IMR-90 (cell line): ENCODE data around the gene TIAM2. TPM values are rescaled to one million over a fixed set of nuclear protein-coding genes. Genes with fewer than 3 reads are reported as not detected.

ENCODE experiments used
- ATAC-seq: fragments of 200-7000 bp; cut with Tn5 transposase; 2 replicates; pipeline ENCODE4 v1.9.1; 2020; ENCODE audit warnings: low read depth, mild to moderate bottlenecking, moderate library complexity
- BruUV-seq: library from RNA; stranded (reverse); fragments of 400-500 nt; replicated peaks from 2 replicates; lab custom pipeline; 2021; lab: Mats Ljungman, UMichigan
- CTCF ChIA-PET: fragments of 300-600 bp; formaldehyde crosslinking; extraction: SDS; loops from one replicate; lab custom pipeline; 2021; ENCODE audit warnings: antibody characterized with exemption; lab: Yijun Ruan, JAX
- POLR2A ChIA-PET: fragments of 300-600 bp; sonication (Branson Sonifier 250); formaldehyde crosslinking; loops from one replicate; lab custom pipeline; 2022; ENCODE audit warnings: antibody characterized with exemption; ENCODE audit not compliant: unreplicated experiment; lab: Charles Lee
- DNase-seq: peaks from one replicate; pipeline ENCODE4 v3.0.0; 2013
- H2AFZ ChIP-seq: replicated peaks from 2 replicates; pipeline ENCODE3; 2013; ENCODE audit warnings: low read length, mild to moderate bottlenecking; ENCODE audit not compliant: poor library complexity
- H2AK5ac ChIP-seq: 2 replicates; pipeline ENCODE4 v1.6.1; 2013; ENCODE audit warnings: low read depth, low read length, inconsistent platforms
- H2AK9ac ChIP-seq: replicated peaks from 2 replicates; pipeline ENCODE3; 2013; ENCODE audit warnings: mild to moderate bottlenecking, low read depth, low read length, moderate library complexity; ENCODE audit not compliant: poor library complexity
- H2BK120ac ChIP-seq: 2 replicates; pipeline ENCODE4 v1.6.1; 2013; ENCODE audit warnings: low read depth, low read length, inconsistent platforms
- H2BK15ac ChIP-seq: 3 replicates; pipeline ENCODE4 v1.6.1; 2013; ENCODE audit warnings: low read depth, low read length, inconsistent platforms
- H2BK20ac ChIP-seq: 2 replicates; pipeline ENCODE4 v1.6.1; 2013; ENCODE audit warnings: low read depth, mild to moderate bottlenecking, inconsistent platforms, low read length, moderate library complexity
- H2BK5ac ChIP-seq: 2 replicates; pipeline ENCODE4 v1.6.1; 2013; ENCODE audit warnings: mild to moderate bottlenecking, low read depth, low read length, inconsistent platforms; ENCODE audit not compliant: poor library complexity, severe bottlenecking
- H3K14ac ChIP-seq: replicated peaks from 2 replicates; pipeline ENCODE4 v1.6.1; 2013; ENCODE audit warnings: low read depth, low read length, inconsistent platforms
- H3K18ac ChIP-seq: 2 replicates; pipeline ENCODE4 v1.6.1; 2013; ENCODE audit warnings: low read depth, low read length, control low read depth
- H3K23ac ChIP-seq: 2 replicates; pipeline ENCODE4 v1.6.1; 2013; ENCODE audit warnings: low read depth, low read length, inconsistent platforms
- H3K27ac ChIP-seq: 2 replicates; pipeline ENCODE4 v1.5.1; 2013; ENCODE audit warnings: mild to moderate bottlenecking, control low read depth, low read length; ENCODE audit not compliant: insufficient read depth
- H3K27me3 ChIP-seq: 2 replicates; pipeline ENCODE4 v1.6.1; 2013; ENCODE audit warnings: low read length; ENCODE audit not compliant: control insufficient read depth, insufficient read depth
- H3K36me3 ChIP-seq: 2 replicates; pipeline ENCODE4 v1.6.1; 2013; ENCODE audit warnings: low read length, mixed read lengths; ENCODE audit not compliant: control insufficient read depth, insufficient read depth
- H3K4ac ChIP-seq: 2 replicates; pipeline ENCODE4 v1.6.1; 2013; ENCODE audit warnings: low read depth, low read length, inconsistent platforms
- H3K4me1 ChIP-seq: 2 replicates; pipeline ENCODE4 v1.6.1; 2013; ENCODE audit warnings: low read length, mixed read lengths; ENCODE audit not compliant: control insufficient read depth, insufficient read depth
- H3K4me2 ChIP-seq: 2 replicates; pipeline ENCODE4 v1.6.1; 2013; ENCODE audit warnings: low read depth, mild to moderate bottlenecking, control low read depth, low read length, moderate library complexity
- H3K4me3 ChIP-seq: 2 replicates; pipeline ENCODE4 v1.5.1; 2013; ENCODE audit warnings: low read depth, mild to moderate bottlenecking, control low read depth, low read length, moderate library complexity; ENCODE audit not compliant: insufficient read depth
- H3K56ac ChIP-seq: 2 replicates; pipeline ENCODE4 v1.6.1; 2013; ENCODE audit warnings: low read length, inconsistent platforms; ENCODE audit not compliant: insufficient read depth; ENCODE audit errors: extremely low read depth
- H3K79me1 ChIP-seq, 2 experiments: 2 replicates each; pipeline ENCODE4 v1.6.1; 2013; ENCODE audit warnings: low read length in 2 of 2, inconsistent platforms in 1 of 2, low read depth in 1 of 2
- H3K9ac ChIP-seq: 2 replicates; pipeline ENCODE4 v1.6.1; 2013; ENCODE audit warnings: low read depth, low read length, control low read depth
- H3K9me1 ChIP-seq: 2 replicates; pipeline ENCODE4 v1.6.1; 2013; ENCODE audit warnings: low read length, inconsistent platforms; ENCODE audit not compliant: insufficient read depth
- H3K9me3 ChIP-seq: 2 replicates; pipeline ENCODE4 v1.6.1; 2013; ENCODE audit warnings: low read length; ENCODE audit not compliant: control insufficient read depth, insufficient read depth
- H4K20me1 ChIP-seq: 2 replicates; pipeline ENCODE4 v1.6.1; 2013; ENCODE audit warnings: low read length, inconsistent platforms; ENCODE audit not compliant: insufficient read depth
- H4K5ac ChIP-seq: 2 replicates; pipeline ENCODE4 v1.6.1; 2013; ENCODE audit warnings: mild to moderate bottlenecking, low read depth, low read length, control low read depth
- H4K8ac ChIP-seq, 2 experiments: 2 replicates each; pipeline ENCODE4 v1.6.1; 2013; ENCODE audit warnings: low read depth in 2 of 2, low read length in 2 of 2, control low read depth in 1 of 2, inconsistent platforms in 1 of 2
- H4K91ac ChIP-seq: 2 replicates; pipeline ENCODE4 v1.6.1; 2013; ENCODE audit warnings: low read depth, low read length, inconsistent platforms; ENCODE audit not compliant: insufficient read depth
- CEBPB ChIP-seq: IDR thresholded peaks from 2 replicates; pipeline ENCODE4 v1.6.1; 2012; ENCODE audit warnings: low read depth, low read length, improper control_type of control experiment
- MAFK ChIP-seq: IDR thresholded peaks from 2 replicates; pipeline ENCODE4 v1.6.1; 2012; ENCODE audit warnings: low read depth, low read length, improper control_type of control experiment
- POLR2A ChIP-seq: IDR thresholded peaks from 2 replicates; pipeline ENCODE4 v1.6.1; 2012; ENCODE audit warnings: mild to moderate bottlenecking, low read depth, low read length
- RAD21 ChIP-seq: IDR thresholded peaks from 2 replicates; pipeline ENCODE4 v1.6.1; 2012; ENCODE audit warnings: low read length, improper control_type of control experiment
- RFX5 ChIP-seq: IDR thresholded peaks from 2 replicates; pipeline ENCODE4 v1.8.0; 2012; ENCODE audit warnings: low read depth, mild to moderate bottlenecking, low read length, moderate library complexity
- WGBS, 2 experiments: methylation state at CpG; one replicate each; pipeline versions ENCODE4 v1.1.5 to v1.1.7; 2013; ENCODE audit warnings: missing lambda C conversion rate in 2 of 2; ENCODE audit not compliant: insufficient read length in 1 of 2; ENCODE audit errors: extremely low coverage in 2 of 2; 5-methylcytosine and 5-hydroxymethylcytosine counted together
- dilution Hi-C: fragments of 300-500 bp; cut with HindIII; formaldehyde crosslinking; loops from one replicate; pipeline ENCODE4 v1.14.3; 2018; ENCODE audit warnings: low sequenced_read_pairs; ENCODE audit not compliant: unreplicated experiment
- in situ Hi-C: fragments of 300-500 bp; cut with MboI; formaldehyde crosslinking; loops from 3 replicates; pipeline ENCODE4 v1.14.3; 2019; ENCODE audit warnings: low sequenced_read_pairs, inconsistent platforms, mixed read lengths
- intact Hi-C: fragments of 100-400 bp; cut with micrococcal nuclease; formaldehyde crosslinking; loops from 2 replicates; pipeline ENCODE4 v1.10.0; 2022
- polyA plus RNA-seq, 3 experiments: library from polyadenylated mRNA; depleted of rRNA; stranded (reverse); fragments of >200 nt; gene quantifications; 2 replicates each; pipeline ENCODE4 v1.2.3, GENCODE V29; 2012; ENCODE audit warnings: low replicate concordance in 1 of 3
- total RNA-seq: library from RNA; depleted of rRNA; stranded (reverse); fragments of >200 nt; gene quantifications from 2 replicates; pipeline ENCODE4 v1.2.3, GENCODE V29; 2012
- TF ChIP-seq, protein P1 (sequence below): fragments of 150-350 bp; IDR thresholded peaks from 2 replicates; pipeline ENCODE4 v1.6.1; 2016; ENCODE audit warnings: low read depth, mild to moderate bottlenecking, low read length, moderate library complexity, borderline replicate concordance

The TIAM2 gene
- total and polyA plus RNA-seq, 2 of the 4 experiments (the other 2 are of a cell fraction) = 3.1 to 4.7 TPM

DNA sequence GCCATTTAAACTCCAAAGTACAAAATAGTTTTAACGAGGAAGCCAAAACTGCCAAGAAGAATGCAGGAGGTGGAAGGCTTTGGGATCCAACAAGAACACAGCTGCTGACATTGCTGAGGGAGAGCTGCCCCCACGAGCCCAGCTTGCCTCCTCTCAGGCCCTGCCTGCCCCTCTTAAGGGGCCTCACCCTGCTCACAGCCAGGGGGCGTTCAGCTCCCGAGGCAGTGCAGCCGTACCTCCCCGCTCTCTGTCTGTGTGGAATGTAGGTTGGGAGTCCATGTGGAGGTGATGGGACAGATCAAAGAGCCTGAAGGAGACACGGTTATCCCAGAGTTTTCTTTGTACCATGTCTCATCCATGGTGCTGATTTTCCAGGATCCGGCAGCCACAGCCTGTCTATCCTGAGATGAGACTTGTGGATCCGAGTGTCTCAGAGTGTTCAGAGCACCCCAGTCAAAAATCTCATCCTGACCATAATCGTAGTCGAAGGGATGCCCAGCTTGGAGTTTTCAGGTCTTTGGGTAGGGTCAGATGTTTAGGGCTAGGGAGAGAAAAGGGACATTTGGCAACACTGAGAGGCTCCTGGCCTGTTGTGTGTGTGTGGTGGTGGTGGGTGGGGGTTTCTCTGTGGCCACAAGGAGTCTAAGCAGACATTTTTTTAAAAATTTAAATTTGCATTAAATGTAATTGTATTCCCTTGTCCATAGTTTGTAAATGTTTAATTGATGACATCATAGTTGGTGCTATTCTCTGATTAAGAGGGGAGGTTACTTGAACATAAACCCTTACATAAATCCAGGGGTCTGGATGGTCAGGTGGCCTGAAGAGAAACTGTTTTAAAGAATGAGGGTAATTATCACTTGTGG, 157.3 kb downstream of the TIAM2 start:
- H3K36me3 ChIP-seq = no peaks in the 10 kb centered on the region
- no peaks in the 10 kb centered on the region for H3K9me3 ChIP-seq
- H3K9ac ChIP-seq = no peak overlapping the region
- in situ Hi-C loops = no loop called here
- peak overlapping the region; percentile 12 for H2AK9ac ChIP-seq
- H3K23ac ChIP-seq = peak overlapping the region; percentile 12; the same call in 1 of the 2 replicates
- no peak for DNase-seq
- H3K4me3 ChIP-seq = no peak overlapping the region
- no peak overlapping the region for H3K4me2 ChIP-seq
- TF ChIP-seq POLR2A (no peak), CEBPB (no peak), MAFK (no peak), RFX5 (no peak), RAD21 (no peak)
- TF ChIP-seq, protein P1, sequence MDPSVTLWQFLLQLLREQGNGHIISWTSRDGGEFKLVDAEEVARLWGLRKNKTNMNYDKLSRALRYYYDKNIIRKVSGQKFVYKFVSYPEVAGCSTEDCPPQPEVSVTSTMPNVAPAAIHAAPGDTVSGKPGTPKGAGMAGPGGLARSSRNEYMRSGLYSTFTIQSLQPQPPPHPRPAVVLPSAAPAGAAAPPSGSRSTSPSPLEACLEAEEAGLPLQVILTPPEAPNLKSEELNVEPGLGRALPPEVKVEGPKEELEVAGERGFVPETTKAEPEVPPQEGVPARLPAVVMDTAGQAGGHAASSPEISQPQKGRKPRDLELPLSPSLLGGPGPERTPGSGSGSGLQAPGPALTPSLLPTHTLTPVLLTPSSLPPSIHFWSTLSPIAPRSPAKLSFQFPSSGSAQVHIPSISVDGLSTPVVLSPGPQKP = no peak
- intact Hi-C loops = no loop called here
- peak overlapping the region; percentile 82 for H2BK120ac ChIP-seq
- peak overlapping the region; percentile 96 for H2AK5ac ChIP-seq
- H3K56ac ChIP-seq = no peak overlapping the region
- BruUV-seq = no TSS peak
- dilution Hi-C loops = no loop called here
- peak overlapping the region; percentile 80; the same call in 1 of the 2 replicates for H3K14ac ChIP-seq
- peaks cover 41% of the 10 kb centered on the region for H3K9me1 ChIP-seq
- peak overlapping the region; percentile 61 for H2BK5ac ChIP-seq
- H2BK20ac ChIP-seq = peak overlapping the region; percentile 90
- no peak for ATAC-seq
- peak overlapping the region in 1 of 2 experiments; percentile 32; a peak in 1 of 4 replicates for H4K8ac ChIP-seq
- no peak overlapping the region for H3K27ac ChIP-seq
- 67% methylated on average over 3 of the region's 11 CpGs; no CpG with 5 or more reads in 1 of the 2 experiments for WGBS, 2 experiments
- peaks cover 18% of the 10 kb centered on the region for H3K4me1 ChIP-seq
- H4K20me1 ChIP-seq = no peaks in the 10 kb centered on the region
- H3K27me3 ChIP-seq = no peaks in the 10 kb centered on the region
- ChIA-PET POLR2A (no interaction called here), CTCF (no interaction called here)
- H3K18ac ChIP-seq = peak overlapping the region; percentile 67
- H4K91ac ChIP-seq = peak overlapping the region; percentile 70; the same call in 1 of the 2 replicates
- no peak overlapping the region for H4K5ac ChIP-seq
- H2BK15ac ChIP-seq = peak overlapping the region; percentile 88; the same call in 1 of the 3 replicates
- peak overlapping the region; percentile 47 for H2AFZ ChIP-seq
- H3K4ac ChIP-seq = peak overlapping the region; percentile 87
- peaks cover 0 to 24% of the 10 kb centered on the region in 2 experiments; a peak in 2 of 4 replicates for H3K79me1 ChIP-seq
